B cell (primary cell): ENCODE measurements around the gene PHACTR4. TPM values are rescaled to one million over a fixed set of nuclear protein-coding genes. Genes with fewer than 3 reads are reported as not detected.

Experiments used
- ATAC-seq: fragments of 200-7000 bp; cut with Tn5 transposase; one replicate; pipeline ENCODE4 v1.10.0; 2021; ENCODE audit warnings: low read depth, mild to moderate bottlenecking, moderate number of reproducible peaks, moderate library complexity
- CTCF ChIA-PET: fragments of 350-600 bp; sonication (Branson Sonifier 250); formaldehyde crosslinking; loops from one replicate; lab custom pipeline; 2021; ENCODE audit warnings: antibody characterized with exemption, inconsistent platforms; lab: Charles Lee
- POLR2A ChIA-PET: fragments of 350-600 bp; sonication (Branson Sonifier 250); formaldehyde crosslinking; loops from one replicate; lab custom pipeline; 2021; ENCODE audit warnings: antibody characterized with exemption; lab: Charles Lee
- DNase-seq: peaks from one replicate; pipeline ENCODE4 v3.0.0; 2013
- H2AFZ ChIP-seq: 2 replicates; pipeline ENCODE4 v1.6.1; 2012; ENCODE audit warnings: mild to moderate bottlenecking, low read depth, low read length; ENCODE audit not compliant: insufficient read depth, poor library complexity, severe bottlenecking
- H3K27ac ChIP-seq, 2 donors: 1 replicate in 1 of 2; 2 replicates in 1 of 2; pipeline ENCODE4 v1.5.1; 2012 to 2013; ENCODE audit warnings: low read length in 2 of 2, mild to moderate bottlenecking in 2 of 2, moderate library complexity in 1 of 2
- H3K27me3 ChIP-seq, 4 experiments: fragments of 200-600 bp in 1 of 4; sonication (generic) in 1 of 4; replicated peaks in 1 of 4; 1 replicate in 2 of 4; 2 replicates in 2 of 4; pipeline versions ENCODE4 v1.6.1 to v1.7.0; 2013 to 2016; ENCODE audit warnings: low read length in 3 of 4, mild to moderate bottlenecking in 2 of 4, mixed read lengths in 1 of 4, moderate library complexity in 1 of 4; ENCODE audit not compliant: insufficient read depth in 4 of 4, control insufficient read depth in 3 of 4; ENCODE audit errors: control extremely low read depth in 1 of 4
- H3K36me3 ChIP-seq, 2 experiments: replicated peaks in 1 of 2; 1 replicate in 1 of 2; 2 replicates in 1 of 2; pipeline versions ENCODE4 v1.6.1 to v1.7.1; 2013; ENCODE audit warnings: low read length in 1 of 2; ENCODE audit not compliant: insufficient read depth in 2 of 2, control insufficient read depth in 1 of 2; ENCODE audit errors: control extremely low read depth in 1 of 2, extremely low read depth in 1 of 2
- H3K4me1 ChIP-seq, 2 donors: fragments of 200-600 bp in 1 of 2; sonication (generic) in 1 of 2; 1 replicate in 1 of 2; 2 replicates in 1 of 2; pipeline versions ENCODE4 v1.5.1 to v1.6.1; 2013 to 2017; ENCODE audit warnings: low read length in 2 of 2; ENCODE audit not compliant: control insufficient read depth in 2 of 2, insufficient read depth in 2 of 2
- H3K4me2 ChIP-seq: replicated peaks from 2 replicates; pipeline ENCODE3; 2012; ENCODE audit warnings: mild to moderate bottlenecking, low read depth, low read length; ENCODE audit not compliant: poor library complexity, severe bottlenecking
- H3K4me3 ChIP-seq, 5 experiments: fragments of 200-600 bp in 1 of 5; sonication (generic) in 1 of 5; 1 replicate in 3 of 5; 2 replicates in 2 of 5; pipeline versions ENCODE4 v1.5.1 to v1.7.0; 2011 to 2016; ENCODE audit warnings: low read length in 4 of 5, mild to moderate bottlenecking in 4 of 5, low read depth in 2 of 5, control low read depth in 1 of 5, moderate library complexity in 1 of 5; ENCODE audit not compliant: insufficient read depth in 1 of 5; ENCODE audit errors: control extremely low read depth in 1 of 5, extremely low read depth in 1 of 5
- H3K79me2 ChIP-seq: fragments of 200-600 bp; sonication (generic); one replicate; pipeline ENCODE4 v1.6.0; 2016; ENCODE audit warnings: low read length; ENCODE audit not compliant: control insufficient read depth, insufficient read depth
- H3K9ac ChIP-seq: fragments of 200-600 bp; sonication (generic); 2 replicates; pipeline ENCODE4 v1.6.1; 2017; ENCODE audit warnings: mild to moderate bottlenecking, low read length, moderate library complexity
- H3K9me3 ChIP-seq, 3 donors: one replicate each; pipeline versions ENCODE4 v1.6.1 to v1.7.1; 2013; ENCODE audit warnings: low read length in 2 of 3; ENCODE audit not compliant: control insufficient read depth in 2 of 3, insufficient read depth in 1 of 3; ENCODE audit errors: control extremely low read depth in 1 of 3
- H4K20me1 ChIP-seq: 2 replicates; pipeline ENCODE4 v1.6.0; 2012; ENCODE audit warnings: mild to moderate bottlenecking, low read length; ENCODE audit not compliant: insufficient read depth, control insufficient read depth, poor library complexity, severe bottlenecking
- H3K27ac Mint-ChIP-seq: one replicate; pipeline ENCODE4 v1.8.0; 2021; ENCODE audit warnings: mixed read lengths
- H3K27me3 Mint-ChIP-seq: one replicate; pipeline ENCODE4 v1.8.0; 2021; ENCODE audit warnings: mixed read lengths
- H3K4me1 Mint-ChIP-seq: one replicate; pipeline ENCODE4 v1.8.0; 2021; ENCODE audit warnings: mixed read lengths
- H3K4me3 Mint-ChIP-seq: one replicate; pipeline ENCODE4 v1.8.0; 2021; ENCODE audit warnings: mixed read lengths
- H3K9me3 Mint-ChIP-seq: one replicate; pipeline ENCODE4 v1.8.0; 2022; ENCODE audit warnings: mixed read lengths; ENCODE audit not compliant: insufficient read depth
- CTCF ChIP-seq: fragments of 200-600 bp; IDR thresholded peaks from one replicate; pipeline ENCODE4 v1.8.0; 2022; ENCODE audit warnings: antibody characterized with exemption, mild to moderate bottlenecking
- WGBS: methylation state at CpG from one replicate; pipeline ENCODE4 v1.1.5; 2013; ENCODE audit warnings: missing lambda C conversion rate; ENCODE audit not compliant: insufficient coverage; 5-methylcytosine and 5-hydroxymethylcytosine counted together
- intact Hi-C: fragments of 100-400 bp; cut with micrococcal nuclease; formaldehyde crosslinking; loops from one replicate; pipeline ENCODE4 v1.10.0; 2022
- polyA plus RNA-seq: library from polyadenylated mRNA; depleted of rRNA; stranded (reverse); fragments of >200 nt; gene quantifications from 2 replicates; pipeline ENCODE4 v1.2.3, GENCODE V29; 2012
- total RNA-seq, 2 donors: library from RNA; stranded (reverse); fragments of 120-200 nt in 1 of 2; gene quantifications; 1 replicate in 1 of 2; 2 replicates in 1 of 2; pipeline versions ENCODE4 v1.2.3 to v1.2.4, GENCODE V29; 2013 to 2022

Gene PHACTR4
- total and polyA plus RNA-seq, 2 donors (not counting 1 experiment from before 2014, with no cell fraction given), result 9.8 to 41.6 TPM

- Histone ChIP-seq H3K27me3 (no peaks in the 10 kb centered on the region), H3K27ac (no peak overlapping the region), H3K79me2 (no peaks in the 10 kb centered on the region), H3K9me3 (peaks cover 0 to under 1% (median 0%) of the 10 kb centered on the region in 3 donors), H3K4me3 (no peak overlapping the region), H3K36me3 (no peaks in the 10 kb centered on the region), H4K20me1 (no peaks in the 10 kb centered on the region), H3K4me2 (no peak overlapping the region), H3K4me1 (peaks cover 11 to 13% of the 10 kb centered on the region in 2 donors), H2AFZ (no peak overlapping the region), H3K9ac (no peak overlapping the region)
- ChIA-PET POLR2A (no interaction called here), CTCF (no interaction called here)
- Mint-ChIP-seq H3K27ac (no peak overlapping the region), H3K27me3 (peaks cover 3% of the 10 kb centered on the region), H3K9me3 (no peaks in the 10 kb centered on the region), H3K4me1 (peaks cover 13% of the 10 kb centered on the region), H3K4me3 (no peak overlapping the region)
- intact Hi-C loops, result no loop called here
- WGBS, result 100% methylated on average over 1 of the region's 3 CpGs
- DNase-seq (no peak), ATAC-seq (no peak)
- no peak for TF ChIP-seq CTCF
Measured at GRCh38 chr1:28322194-28322593, 47.3 kb upstream of the PHACTR4 start.

GRCh38 chr1:28323720-28324119 is 45.8 kb upstream of the PHACTR4 start:
- H3K4me1 Mint-ChIP-seq, result peaks cover 27% of the 10 kb centered on the region
- Histone ChIP-seq H3K27me3 (no peaks in the 10 kb centered on the region), H3K36me3 (no peaks in the 10 kb centered on the region), H3K4me2 (no peak overlapping the region), H3K27ac (no peak overlapping the region), H3K79me2 (no peaks in the 10 kb centered on the region), H4K20me1 (no peaks in the 10 kb centered on the region), H3K4me3 (no peak overlapping the region), H2AFZ (no peak overlapping the region), H3K4me1 (peaks cover 23 to 27% of the 10 kb centered on the region in 2 donors), H3K9ac (no peak overlapping the region), H3K9me3 (peaks cover 0 to 14% (median 0%) of the 10 kb centered on the region in 3 donors)
- CTCF ChIA-PET, result no interaction called here
- ATAC-seq (no peak), DNase-seq (no peak)
- intact Hi-C loops, result no loop called here
- no peaks in the 10 kb centered on the region for H3K9me3 Mint-ChIP-seq
- POLR2A ChIA-PET, result no interaction called here
- H3K4me3 Mint-ChIP-seq, result no peak overlapping the region
- H3K27me3 Mint-ChIP-seq, result peaks cover 3% of the 10 kb centered on the region
- H3K27ac Mint-ChIP-seq, result no peak overlapping the region
- WGBS, result 19% methylated on average over 3 of the region's 3 CpGs
- no peak for TF ChIP-seq CTCF
